ENCODE data around the gene UBD. TPM values are rescaled to one million over a fixed set of nuclear protein-coding genes. Genes with fewer than 3 reads are reported as not detected.

Gene UBD
- total and polyA plus RNA-seq, 2 of the 13 experiments (the other 11 are each of a cell fraction or from before 2014, with no cell fraction given): 13.9 to 172 TPM

GRCh38 chr6:29559524-29560287 lies at the start of gene UBD (continued):
- TF ChIP-seq NRL (CRISPR knock-in tag; IDR thresholded peaks at IDR 0.05; ENCODE audit: borderline replicate concordance) (no peak), ZNF781 (CRISPR knock-in tag; IDR thresholded peaks at IDR 0.05; ENCODE audit: borderline replicate concordance, not compliant biosample characterization) (no peak), NONO (IDR thresholded peaks at IDR 0.05) (no peak), NONO (CRISPR knock-in tag; conservative IDR thresholded peaks at IDR 0.05) (no peak), ZFAT (CRISPR knock-in tag; conservative IDR thresholded peaks at IDR 0.05) (no peak), TSC22D2 (CRISPR knock-in tag; IDR thresholded peaks at IDR 0.05; ENCODE audit: borderline replicate concordance) (no peak), SOX6 (IDR thresholded peaks at IDR 0.05) (no peak), SOX6 (CRISPR knock-in tag; IDR thresholded peaks at IDR 0.05) (peak; percentile 47), ZNF124 (CRISPR knock-in tag; IDR thresholded peaks at IDR 0.05) (no peak), RFXAP (CRISPR knock-in tag; IDR thresholded peaks at IDR 0.05; ENCODE audit: borderline replicate concordance) (no peak), TAF15 (IDR thresholded peaks at IDR 0.05; ENCODE audit: low read depth, low read length, poor library complexity, severe bottlenecking) (no peak), ZEB1 (IDR thresholded peaks at IDR 0.05; ENCODE audit: insufficient replicate concordance, low read depth) (no peak), HNF4A (CRISPR knock-in tag; IDR thresholded peaks at IDR 0.05) (peak; percentile 14; the same call in 1 of the 2 replicates), KDM1A (CRISPR knock-in tag; IDR thresholded peaks at IDR 0.05) (no peak), ZNF143 (CRISPR knock-in tag; IDR thresholded peaks at IDR 0.05) (no peak), KMT2A (CRISPR knock-in tag; IDR thresholded peaks at IDR 0.05) (0 out of 2 replicates have a peak, but pooled peaks have one; percentile 22), ZNF510 (CRISPR knock-in tag; IDR thresholded peaks at IDR 0.05; ENCODE audit: low read depth) (no peak), ZNF343 (CRISPR knock-in tag; IDR thresholded peaks at IDR 0.05) (no peak), FOSL1 (CRISPR knock-in tag; IDR thresholded peaks at IDR 0.05; ENCODE audit: borderline replicate concordance) (no peak), SP5 (CRISPR knock-in tag; IDR thresholded peaks at IDR 0.05; ENCODE audit: borderline replicate concordance, low read depth) (no peak), SAP130 (CRISPR knock-in tag; IDR thresholded peaks at IDR 0.05; ENCODE audit: low read depth) (peak; percentile 26; the same call in 1 of the 2 replicates), ZNF546 (CRISPR knock-in tag; conservative IDR thresholded peaks at IDR 0.05) (no peak), ELF1 (CRISPR knock-in tag; IDR thresholded peaks at IDR 0.05) (no peak), HCFC1 (IDR thresholded peaks at IDR 0.05; ENCODE audit: low read depth, low read length) (no peak)
- TF ChIP-seq, protein P1, sequence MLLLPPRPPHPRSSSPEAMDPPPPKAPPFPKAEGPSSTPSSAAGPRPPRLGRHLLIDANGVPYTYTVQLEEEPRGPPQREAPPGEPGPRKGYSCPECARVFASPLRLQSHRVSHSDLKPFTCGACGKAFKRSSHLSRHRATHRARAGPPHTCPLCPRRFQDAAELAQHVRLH (CRISPR knock-in tag; IDR thresholded peaks at IDR 0.05; ENCODE audit: borderline replicate concordance, low read depth): no peak
- TF ChIP-seq, protein P2, sequence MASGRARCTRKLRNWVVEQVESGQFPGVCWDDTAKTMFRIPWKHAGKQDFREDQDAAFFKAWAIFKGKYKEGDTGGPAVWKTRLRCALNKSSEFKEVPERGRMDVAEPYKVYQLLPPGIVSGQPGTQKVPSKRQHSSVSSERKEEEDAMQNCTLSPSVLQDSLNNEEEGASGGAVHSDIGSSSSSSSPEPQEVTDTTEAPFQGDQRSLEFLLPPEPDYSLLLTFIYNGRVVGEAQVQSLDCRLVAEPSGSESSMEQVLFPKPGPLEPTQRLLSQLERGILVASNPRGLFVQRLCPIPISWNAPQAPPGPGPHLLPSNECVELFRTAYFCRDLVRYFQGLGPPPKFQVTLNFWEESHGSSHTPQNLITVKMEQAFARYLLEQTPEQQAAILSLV (CRISPR knock-in tag; IDR thresholded peaks at IDR 0.05; ENCODE audit: borderline replicate concordance): no peak
- TF ChIP-seq, protein P3, sequence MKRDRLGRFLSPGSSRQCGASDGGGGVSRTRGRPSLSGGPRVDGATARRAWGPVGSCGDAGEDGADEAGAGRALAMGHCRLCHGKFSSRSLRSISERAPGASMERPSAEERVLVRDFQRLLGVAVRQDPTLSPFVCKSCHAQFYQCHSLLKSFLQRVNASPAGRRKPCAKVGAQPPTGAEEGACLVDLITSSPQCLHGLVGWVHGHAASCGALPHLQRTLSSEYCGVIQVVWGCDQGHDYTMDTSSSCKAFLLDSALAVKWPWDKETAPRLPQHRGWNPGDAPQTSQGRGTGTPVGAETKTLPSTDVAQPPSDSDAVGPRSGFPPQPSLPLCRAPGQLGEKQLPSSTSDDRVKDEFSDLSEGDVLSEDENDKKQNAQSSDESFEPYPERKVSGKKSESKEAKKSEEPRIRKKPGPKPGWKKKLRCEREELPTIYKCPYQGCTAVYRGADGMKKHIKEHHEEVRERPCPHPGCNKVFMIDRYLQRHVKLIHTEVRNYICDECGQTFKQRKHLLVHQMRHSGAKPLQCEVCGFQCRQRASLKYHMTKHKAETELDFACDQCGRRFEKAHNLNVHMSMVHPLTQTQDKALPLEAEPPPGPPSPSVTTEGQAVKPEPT (CRISPR knock-in tag; IDR thresholded peaks at IDR 0.05; ENCODE audit: low read depth): no peak
- TF ChIP-seq, protein P4, sequence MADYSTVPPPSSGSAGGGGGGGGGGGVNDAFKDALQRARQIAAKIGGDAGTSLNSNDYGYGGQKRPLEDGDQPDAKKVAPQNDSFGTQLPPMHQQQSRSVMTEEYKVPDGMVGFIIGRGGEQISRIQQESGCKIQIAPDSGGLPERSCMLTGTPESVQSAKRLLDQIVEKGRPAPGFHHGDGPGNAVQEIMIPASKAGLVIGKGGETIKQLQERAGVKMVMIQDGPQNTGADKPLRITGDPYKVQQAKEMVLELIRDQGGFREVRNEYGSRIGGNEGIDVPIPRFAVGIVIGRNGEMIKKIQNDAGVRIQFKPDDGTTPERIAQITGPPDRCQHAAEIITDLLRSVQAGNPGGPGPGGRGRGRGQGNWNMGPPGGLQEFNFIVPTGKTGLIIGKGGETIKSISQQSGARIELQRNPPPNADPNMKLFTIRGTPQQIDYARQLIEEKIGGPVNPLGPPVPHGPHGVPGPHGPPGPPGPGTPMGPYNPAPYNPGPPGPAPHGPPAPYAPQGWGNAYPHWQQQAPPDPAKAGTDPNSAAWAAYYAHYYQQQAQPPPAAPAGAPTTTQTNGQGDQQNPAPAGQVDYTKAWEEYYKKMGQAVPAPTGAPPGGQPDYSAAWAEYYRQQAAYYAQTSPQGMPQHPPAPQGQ (CRISPR knock-in tag; IDR thresholded peaks at IDR 0.05; ENCODE audit: borderline replicate concordance): no peak

All from HepG2 (cell line).